ENCODE results near the gene LIME1.

The LIME1 gene

GRCh38 chr20:63731410-63731809, 5.1 kb upstream of the LIME1 start:
- no peak overlapping the region for H3K27ac ChIP-seq
- TF ChIP-seq ZFX (IDR thresholded peaks at IDR 0.05): no peak
- no peak for TF ChIP-seq CTCF (conservative IDR thresholded peaks at IDR 0.05)

DNA sequence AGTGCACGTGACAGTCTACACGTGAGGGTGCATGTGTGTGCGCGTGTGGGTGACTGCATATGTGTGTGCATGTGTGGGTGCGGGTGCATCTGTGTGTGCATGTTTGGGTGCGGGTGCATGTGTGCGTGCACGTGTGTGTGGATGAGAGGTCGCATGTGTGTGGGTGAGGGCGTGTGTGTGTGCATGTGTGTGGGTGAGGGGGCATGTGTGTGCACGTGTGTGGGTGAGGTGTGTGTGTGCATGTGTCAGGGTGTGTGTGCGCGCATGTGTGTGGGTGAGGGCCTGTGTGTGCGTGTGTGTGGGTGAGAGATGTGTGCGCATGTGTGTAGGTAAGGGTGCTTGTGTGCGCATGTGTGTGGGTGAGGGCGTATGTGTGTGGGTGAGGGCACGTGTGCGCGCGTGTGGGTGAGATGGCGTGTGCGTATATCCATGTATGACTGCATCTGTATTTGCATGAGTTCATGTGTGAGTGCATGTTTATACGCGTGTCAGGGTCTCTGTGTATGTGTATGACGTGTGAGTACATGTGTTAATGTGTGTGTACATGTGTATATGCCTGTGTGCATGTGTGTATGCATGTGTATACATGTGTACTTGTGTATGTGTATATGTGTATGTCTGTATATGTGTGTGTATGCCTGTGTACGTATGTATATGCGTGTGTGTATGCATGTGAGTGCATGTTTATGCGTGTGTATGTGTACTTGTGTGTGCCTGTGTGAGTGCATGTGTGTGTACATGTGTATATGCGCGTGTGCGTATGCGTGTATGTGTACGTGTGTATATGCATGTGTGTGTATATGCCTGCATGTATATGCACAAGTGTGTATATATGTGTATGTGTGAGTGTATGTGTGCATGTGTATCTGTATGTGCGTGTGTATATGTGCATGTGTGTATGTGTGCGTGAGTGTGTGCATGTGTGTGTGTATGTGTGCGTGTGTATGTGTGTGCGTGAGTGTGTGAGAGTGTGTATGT, 4.1 kb upstream of the LIME1 start:
- H3K27ac ChIP-seq: no peak overlapping the region

DNA sequence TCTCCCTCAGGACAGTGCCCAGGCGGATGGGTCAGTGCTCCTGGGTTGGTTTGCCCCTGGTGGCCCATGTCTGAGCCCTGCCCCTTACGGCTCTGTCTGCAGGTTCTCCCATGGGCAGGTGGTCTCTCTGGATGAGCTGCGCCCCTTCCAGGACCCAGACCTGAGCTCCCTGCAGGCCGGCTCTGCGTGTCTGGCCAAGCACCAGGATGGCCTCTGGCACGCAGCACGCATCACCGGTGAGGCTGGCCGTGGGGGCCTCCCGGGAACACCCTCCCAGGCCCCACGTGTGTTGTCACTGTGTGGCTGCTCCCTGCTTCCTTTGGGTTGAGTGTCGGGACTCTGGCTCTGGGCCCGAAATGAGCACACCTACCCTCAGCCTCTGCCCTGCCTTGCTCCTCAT, 3.3 kb upstream of the LIME1 start:
- TF ChIP-seq CTCF (conservative IDR thresholded peaks at IDR 0.05) (no peak), ZFX (IDR thresholded peaks at IDR 0.05) (no peak)
- H3K27ac ChIP-seq: no peak overlapping the region

More for the DNA sequence above, 4.1 kb upstream of the LIME1 start:
- no peak for TF ChIP-seq ZFX (IDR thresholded peaks at IDR 0.05)

DNA sequence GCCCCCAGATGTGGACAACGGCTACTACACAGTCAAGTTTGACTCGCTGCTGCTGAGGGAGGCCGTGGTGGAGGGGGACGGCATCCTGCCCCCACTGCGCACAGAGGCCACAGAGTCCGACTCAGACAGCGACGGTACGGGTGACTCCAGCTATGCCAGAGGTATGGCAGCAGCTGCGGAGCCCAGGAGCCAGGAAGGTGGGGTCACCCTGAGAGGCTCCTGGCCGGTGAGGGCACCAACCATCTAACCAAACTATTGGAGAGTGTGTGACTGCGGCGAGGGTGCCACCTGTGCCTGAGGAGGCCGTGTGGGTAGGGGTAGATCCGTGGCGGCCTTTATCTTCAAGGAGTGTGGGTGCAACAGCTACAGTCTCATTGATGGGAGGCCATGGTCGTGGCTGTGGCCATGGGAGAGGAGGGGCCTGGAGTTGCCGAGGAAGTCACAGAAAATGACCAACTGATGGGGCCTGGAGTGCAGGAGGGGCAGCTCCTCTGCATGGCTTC, 2.8 kb upstream of the LIME1 start:
- TF ChIP-seq CTCF (conservative IDR thresholded peaks at IDR 0.05): no peak
- no peak for TF ChIP-seq ZFX (IDR thresholded peaks at IDR 0.05)
- no peak overlapping the region for H3K27ac ChIP-seq

GRCh38 chr20:63734111-63734945, 2.1 kb upstream of the LIME1 start:
- TF ChIP-seq CTCF (conservative IDR thresholded peaks at IDR 0.05) (no peak), ZFX (IDR thresholded peaks at IDR 0.05) (no peak)
- no peak overlapping the region for H3K27ac ChIP-seq

GRCh38 chr20:63734946-63735858, 1.3 kb upstream of the LIME1 start:
- TF ChIP-seq CTCF (conservative IDR thresholded peaks at IDR 0.05): no peak
- TF ChIP-seq ZFX (IDR thresholded peaks at IDR 0.05): no peak
- no peak overlapping the region for H3K27ac ChIP-seq

All from C4-2B (cell line).